ENCODE results near the gene LITAF. TPM values are rescaled to one million over a fixed set of nuclear protein-coding genes. Genes with fewer than 3 reads are reported as not detected.
A peak's percentile ranks its signal among the peaks of the same experiment; 100 is the strongest.

LITAF gene
- total RNA-seq, 1 donor from 2014 or later, result 71.6 TPM

- no peak for FAIRE-seq
Observed at GRCh38 chr16:11612665-11613025, 25.9 kb upstream of the LITAF start.

DNA sequence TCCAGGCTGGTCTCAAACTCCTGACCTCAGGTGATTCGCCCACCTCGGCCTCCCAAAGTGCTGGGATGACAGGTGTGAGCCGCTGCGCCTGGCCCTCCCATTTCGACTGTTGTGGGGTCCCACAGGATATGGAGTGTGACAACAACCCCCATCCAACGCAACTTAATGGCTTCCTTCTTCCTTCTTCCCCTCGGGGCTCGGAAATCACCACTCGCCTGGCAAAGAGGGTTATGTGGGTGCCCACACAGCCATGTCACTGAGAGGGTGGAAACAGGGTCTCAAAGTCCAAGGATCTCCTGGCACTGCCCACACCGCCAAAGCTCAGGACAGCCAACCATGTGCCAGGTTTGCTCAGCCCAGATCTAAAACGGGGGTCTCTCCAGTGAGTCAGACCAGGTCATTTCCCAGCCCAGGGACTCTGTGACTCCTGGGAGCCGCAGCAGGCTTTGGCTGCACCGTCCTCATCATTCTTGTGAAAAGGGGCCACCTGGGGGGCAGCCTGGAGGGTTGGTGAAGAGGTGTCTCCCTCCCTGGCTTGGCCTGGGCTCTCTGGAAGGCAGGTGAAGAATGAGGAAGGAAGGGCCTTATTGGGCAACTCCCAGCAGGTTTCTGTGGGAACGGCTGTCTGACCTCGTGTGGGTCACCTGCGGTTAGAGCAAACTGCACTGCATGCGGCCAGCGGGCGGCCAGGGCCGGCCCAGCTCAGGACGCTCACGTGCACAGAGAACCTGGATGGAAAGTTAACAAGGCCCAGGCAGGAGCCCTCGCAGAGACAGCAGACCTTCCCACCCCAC, 25.3 kb upstream of the LITAF start:
- DNase-seq (ENCODE audit: low read depth) (peak; percentile 78), FAIRE-seq (no peak)
- TF ChIP-seq, protein P1, sequence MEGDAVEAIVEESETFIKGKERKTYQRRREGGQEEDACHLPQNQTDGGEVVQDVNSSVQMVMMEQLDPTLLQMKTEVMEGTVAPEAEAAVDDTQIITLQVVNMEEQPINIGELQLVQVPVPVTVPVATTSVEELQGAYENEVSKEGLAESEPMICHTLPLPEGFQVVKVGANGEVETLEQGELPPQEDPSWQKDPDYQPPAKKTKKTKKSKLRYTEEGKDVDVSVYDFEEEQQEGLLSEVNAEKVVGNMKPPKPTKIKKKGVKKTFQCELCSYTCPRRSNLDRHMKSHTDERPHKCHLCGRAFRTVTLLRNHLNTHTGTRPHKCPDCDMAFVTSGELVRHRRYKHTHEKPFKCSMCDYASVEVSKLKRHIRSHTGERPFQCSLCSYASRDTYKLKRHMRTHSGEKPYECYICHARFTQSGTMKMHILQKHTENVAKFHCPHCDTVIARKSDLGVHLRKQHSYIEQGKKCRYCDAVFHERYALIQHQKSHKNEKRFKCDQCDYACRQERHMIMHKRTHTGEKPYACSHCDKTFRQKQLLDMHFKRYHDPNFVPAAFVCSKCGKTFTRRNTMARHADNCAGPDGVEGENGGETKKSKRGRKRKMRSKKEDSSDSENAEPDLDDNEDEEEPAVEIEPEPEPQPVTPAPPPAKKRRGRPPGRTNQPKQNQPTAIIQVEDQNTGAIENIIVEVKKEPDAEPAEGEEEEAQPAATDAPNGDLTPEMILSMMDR (IDR thresholded peaks at IDR 0.05; ENCODE audit: insufficient read depth, low read length, severe bottlenecking), result no peak
- H3K36me3 ChIP-seq (ENCODE audit: control insufficient read depth, insufficient read depth, low read length), result no peaks in the 10 kb centered on the region
- H3K4me3 ChIP-seq (ENCODE audit: low read depth, low read length), result no peak overlapping the region
- H3K27me3 ChIP-seq (ENCODE audit: control insufficient read depth, insufficient read depth, low read length), result no peaks in the 10 kb centered on the region

More at GRCh38 chr16:11612665-11613025, 25.9 kb upstream of the LITAF start:
- Histone ChIP-seq H3K27me3 (ENCODE audit: control insufficient read depth, insufficient read depth, low read length) (no peaks in the 10 kb centered on the region), H3K4me3 (ENCODE audit: low read depth, low read length) (no peak overlapping the region), H3K36me3 (ENCODE audit: control insufficient read depth, insufficient read depth, low read length) (no peaks in the 10 kb centered on the region)
- DNase-seq (ENCODE audit: low read depth), result no peak
- TF ChIP-seq, protein P1 (IDR thresholded peaks at IDR 0.05; ENCODE audit: insufficient read depth, low read length, severe bottlenecking), result no peak

DNA sequence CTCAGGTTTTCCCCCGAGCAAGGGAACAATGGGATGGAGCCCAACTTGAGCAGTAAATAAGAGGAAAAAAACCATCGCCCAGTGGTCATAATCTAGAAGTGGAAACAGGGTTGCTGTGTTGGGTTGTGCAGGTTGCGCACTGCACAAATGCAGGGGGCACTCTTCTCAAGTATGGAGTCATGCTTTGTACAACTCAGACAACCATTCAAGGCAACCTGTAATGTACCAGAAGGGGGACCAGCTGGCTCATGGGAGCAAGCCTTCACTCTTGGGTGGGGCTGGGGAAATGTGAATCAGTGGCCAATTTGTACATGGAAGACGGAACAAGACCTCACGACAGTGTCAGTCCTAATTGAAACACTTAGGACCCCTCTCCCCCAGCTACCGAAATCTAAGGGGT, 23.9 kb upstream of the LITAF start:
- Histone ChIP-seq H3K4me3 (ENCODE audit: low read depth, low read length) (no peak overlapping the region), H3K27me3 (ENCODE audit: control insufficient read depth, insufficient read depth, low read length) (no peaks in the 10 kb centered on the region), H3K36me3 (ENCODE audit: control insufficient read depth, insufficient read depth, low read length) (no peaks in the 10 kb centered on the region)
- FAIRE-seq, result no peak
- DNase-seq (ENCODE audit: low read depth), result no peak
- TF ChIP-seq, protein P1 (IDR thresholded peaks at IDR 0.05; ENCODE audit: insufficient read depth, low read length, severe bottlenecking), result no peak

DNA sequence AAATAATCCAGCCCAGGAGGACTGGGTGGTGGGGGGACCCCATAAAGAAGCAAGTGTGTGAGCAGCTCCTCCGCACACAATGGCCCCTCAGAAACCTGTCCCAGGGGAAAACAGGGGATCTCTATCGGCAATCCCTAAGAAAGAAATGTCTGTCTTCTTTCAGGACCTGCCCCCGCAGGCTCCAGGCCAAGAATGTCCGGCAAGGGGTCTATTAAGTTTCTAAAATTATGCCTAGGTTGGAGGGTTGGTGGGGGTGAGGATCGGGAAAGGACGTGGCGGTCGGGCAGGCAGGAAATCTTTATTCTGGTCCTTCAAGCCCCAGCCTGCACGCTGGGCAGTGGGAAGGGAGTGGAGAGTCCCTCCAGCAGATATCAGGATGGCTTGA, 23.4 kb upstream of the LITAF start:
- no peak for FAIRE-seq

DNA sequence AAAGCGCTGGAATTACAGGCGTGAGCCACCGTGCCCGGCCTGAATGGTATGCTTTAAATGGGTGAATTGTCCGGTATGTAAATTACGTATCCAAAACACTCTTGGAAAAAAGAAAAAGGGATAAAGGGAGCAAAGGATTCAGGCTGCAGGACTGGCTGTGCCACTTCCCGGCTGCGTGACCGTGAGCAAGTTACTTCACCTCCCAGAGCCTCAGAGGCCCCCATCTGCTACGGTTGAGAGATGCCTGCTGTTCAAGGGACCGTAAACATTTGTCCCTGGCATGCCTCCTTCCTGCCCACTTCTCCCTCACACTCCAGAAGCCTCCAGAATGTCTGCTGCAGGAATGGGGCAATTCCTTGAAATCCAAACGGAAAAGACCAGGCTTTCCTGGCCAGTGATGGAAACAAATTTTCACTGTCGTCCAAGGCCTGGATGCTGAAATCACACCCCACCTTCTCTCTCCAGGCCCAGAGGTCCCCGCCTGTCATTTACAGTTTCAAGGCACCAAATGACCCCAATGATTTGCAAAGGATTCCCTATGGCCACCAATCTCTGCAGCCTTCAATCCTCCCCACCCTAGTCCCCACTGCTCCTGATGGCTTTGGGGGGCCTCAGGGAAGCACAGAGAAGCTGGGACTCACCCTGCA, 22.9 kb upstream of the LITAF start:
- DNase-seq (ENCODE audit: low read depth) (no peak), FAIRE-seq (no peak)
- TF ChIP-seq, protein P1 (IDR thresholded peaks at IDR 0.05; ENCODE audit: insufficient read depth, low read length, severe bottlenecking), result no peak
- H3K36me3 ChIP-seq (ENCODE audit: control insufficient read depth, insufficient read depth, low read length), result no peaks in the 10 kb centered on the region
- no peak overlapping the region for H3K4me3 ChIP-seq (ENCODE audit: low read depth, low read length)
- H3K27me3 ChIP-seq (ENCODE audit: control insufficient read depth, insufficient read depth, low read length), result no peaks in the 10 kb centered on the region

More for the DNA sequence above, 23.4 kb upstream of the LITAF start:
- Histone ChIP-seq H3K4me3 (ENCODE audit: low read depth, low read length) (no peak overlapping the region), H3K36me3 (ENCODE audit: control insufficient read depth, insufficient read depth, low read length) (no peaks in the 10 kb centered on the region), H3K27me3 (ENCODE audit: control insufficient read depth, insufficient read depth, low read length) (no peaks in the 10 kb centered on the region)
- DNase-seq (ENCODE audit: low read depth), result no peak
- TF ChIP-seq, protein P1 (IDR thresholded peaks at IDR 0.05; ENCODE audit: insufficient read depth, low read length, severe bottlenecking), result no peak

Measured in bronchial epithelial cell (primary cell).